HepG2 (cell line): ENCODE data around the gene ZFAND6. TPM values are rescaled to one million over a fixed set of nuclear protein-coding genes. Genes with fewer than 3 reads are reported as not detected.

ENCODE experiments used
- ATAC-seq: fragments of 200-7000 bp; cut with Tn5 transposase; 3 replicates; pipeline ENCODE4 v1.9.1; 2020; ENCODE audit warnings: mild to moderate bottlenecking, moderate library complexity
- BruUV-seq: library from RNA; stranded (reverse); fragments of 400-500 nt; replicated peaks from 2 replicates; lab custom pipeline; 2021; lab: Mats Ljungman, UMichigan
- CTCF ChIA-PET: fragments of 300-600 bp; formaldehyde crosslinking; extraction: SDS; loops from one replicate; lab custom pipeline; 2021; ENCODE audit warnings: low total read pairs, inconsistent platforms, low intra/inter-chr PET ratio; lab: Yijun Ruan, JAX
- POLR2A ChIA-PET: fragments of 350-600 bp; sonication (Branson Sonifier 250); formaldehyde crosslinking; loops from one replicate; lab custom pipeline; 2020; ENCODE audit warnings: antibody characterized with exemption, inconsistent platforms; lab: Yijun Ruan, JAX
- DNase-seq: peaks from one replicate; pipeline ENCODE4 v3.0.0-alpha.2; 2015; ENCODE audit warnings: low spot score
- FAIRE-seq: peaks from 3 replicates; lab custom pipeline; 2011; peaks lifted over from hg19 to GRCh38; lab: Jason Lieb, UNC
- H2AFZ ChIP-seq: one replicate; pipeline ENCODE4 v1.6.1; 2011; ENCODE audit warnings: low read length, inconsistent platforms
- H3K27ac ChIP-seq: fragments of 300-600 bp; 3 replicates; pipeline ENCODE4 v1.8.0; 2011; ENCODE audit warnings: mixed run types, mild to moderate bottlenecking, mixed read lengths, low read length, inconsistent platforms; ENCODE audit not compliant: insufficient read depth; ENCODE audit errors: extremely low read length
- H3K27me3 ChIP-seq, 2 experiments: fragments of 200-600 bp in 1 of 2; 2 replicates in 1 of 2; 3 replicates in 1 of 2; pipeline versions ENCODE4 v1.6.0 to v1.8.0; 2011; ENCODE audit warnings: low read length in 2 of 2, mild to moderate bottlenecking in 2 of 2, moderate library complexity in 2 of 2, inconsistent platforms in 1 of 2; ENCODE audit not compliant: insufficient read depth in 2 of 2, control insufficient read depth in 1 of 2
- H3K36me3 ChIP-seq, 2 experiments: fragments of 200-600 bp in 1 of 2; replicated peaks in 1 of 2; 2 replicates in 1 of 2; 3 replicates in 1 of 2; pipeline versions ENCODE4 v1.5.1 to v1.8.0; 2011; ENCODE audit warnings: low read length in 2 of 2, inconsistent platforms in 1 of 2; ENCODE audit not compliant: insufficient read depth in 2 of 2, control insufficient read depth in 1 of 2
- H3K4me1 ChIP-seq: 2 replicates; pipeline ENCODE4 v1.5.1; 2012; ENCODE audit warnings: low read length, inconsistent platforms; ENCODE audit not compliant: insufficient read depth
- H3K4me2 ChIP-seq: 2 replicates; pipeline ENCODE4 v1.6.0; 2011; ENCODE audit warnings: low read depth, low read length, inconsistent platforms
- H3K4me3 ChIP-seq, 3 experiments: fragments of 200-600 bp in 1 of 3; sonication (generic), shearing (Covaris generic) in 1 of 3; replicated peaks in 1 of 3; 2 replicates each; pipeline ENCODE4 v1.5.1; 2011 to 2016; ENCODE audit warnings: low read length in 3 of 3, inconsistent platforms in 2 of 3, low read depth in 2 of 3, mild to moderate bottlenecking in 2 of 3, control low read depth in 1 of 3, mixed read lengths in 1 of 3; ENCODE audit not compliant: insufficient read depth in 1 of 3
- H3K79me2 ChIP-seq: one replicate; pipeline ENCODE4 v1.6.1; 2011; ENCODE audit warnings: low read length, inconsistent platforms; ENCODE audit not compliant: insufficient read depth
- H3K9ac ChIP-seq: 2 replicates; pipeline ENCODE4 v1.6.0; 2011; ENCODE audit warnings: mild to moderate bottlenecking, low read depth, low read length, inconsistent platforms; ENCODE audit not compliant: insufficient read depth
- H3K9me3 ChIP-seq: 2 replicates; pipeline ENCODE4 v1.5.1; 2012; ENCODE audit warnings: mild to moderate bottlenecking, low read length
- H4K20me1 ChIP-seq: 2 replicates; pipeline ENCODE4 v1.6.0; 2011; ENCODE audit warnings: inconsistent platforms, mild to moderate bottlenecking, low read length, moderate library complexity; ENCODE audit not compliant: insufficient read depth
- CBX5 ChIP-seq: sonication (generic); formaldehyde crosslinking; IDR thresholded peaks from 2 replicates; pipeline ENCODE4 v1.4.0; 2020; ENCODE audit warnings: missing genetic modification reagents, borderline replicate concordance
- CTCF ChIP-seq: sonication (generic); formaldehyde crosslinking; IDR thresholded peaks from 2 replicates; pipeline ENCODE4 v1.5.0; 2020; ENCODE audit warnings: mild to moderate bottlenecking, missing genetic modification reagents, moderate library complexity
- KDM6A ChIP-seq: IDR thresholded peaks from 2 replicates; pipeline ENCODE4 v1.6.1; 2016; ENCODE audit warnings: low read depth
- NKX3-1 ChIP-seq: sonication (generic); formaldehyde crosslinking; IDR thresholded peaks from 2 replicates; pipeline ENCODE4 v1.5.0; 2020; ENCODE audit warnings: missing genetic modification reagents
- RFXANK ChIP-seq: IDR thresholded peaks from 2 replicates; pipeline ENCODE4 v1.6.1; 2016
- SETDB1 ChIP-seq: sonication (generic); formaldehyde crosslinking; IDR thresholded peaks from 2 replicates; pipeline ENCODE4 v1.5.1; 2020; ENCODE audit warnings: missing genetic modification reagents, mild to moderate bottlenecking, borderline replicate concordance
- TBX3 ChIP-seq: fragments of 450-650 bp; IDR thresholded peaks from 2 replicates; pipeline ENCODE4 v1.6.1; 2017; ENCODE audit warnings: antibody characterized with exemption, mild to moderate bottlenecking, inconsistent platforms, borderline replicate concordance
- ZNF564 ChIP-seq: sonication (generic); formaldehyde crosslinking; IDR thresholded peaks from 2 replicates; pipeline ENCODE4 v1.8.1; 2023; ENCODE audit warnings: mild to moderate bottlenecking, missing genetic modification reagents
- WGBS: methylation state at CpG from one replicate; pipeline ENCODE4 v1.1.6; 2017; ENCODE audit warnings: low lambda C conversion rate; 5-methylcytosine and 5-hydroxymethylcytosine counted together
- in situ Hi-C: cut with HindIII; loops from 2 replicates; pipeline ENCODE4 v1.10.0; 2017; ENCODE audit warnings: low pct_unique_long_range_greater_than_20kb; ENCODE audit not compliant: extremely low pct_ligation_motif_present
- intact Hi-C: fragments of 100-400 bp; cut with micrococcal nuclease; formaldehyde crosslinking; loops from one replicate; pipeline ENCODE4 v1.10.0; 2022; ENCODE audit not compliant: unreplicated experiment
- polyA plus RNA-seq, 8 experiments: library from polyadenylated mRNA; depleted of rRNA in 3 of 8; stranded (reverse) in 7 of 8; unstranded in 1 of 8; fragments of >200 nt; fragmentation: Illumina TruSeq in 4 of 8; extraction: Trizol in 4 of 8; gene quantifications; 2 replicates each; pipeline versions ENCODE4 v1.2.1 to v1.2.3, GENCODE V29; 2011 to 2016; ENCODE audit warnings: low read depth in 4 of 8, missing spikeins in 1 of 8, mixed read lengths in 1 of 8; ENCODE audit not compliant: insufficient read depth in 1 of 8
- total RNA-seq, 5 experiments: library from RNA; depleted of rRNA; stranded (reverse); fragments of >200 nt; fragmentation: Illumina TruSeq; extraction: Trizol; gene quantifications; 2 replicates each; pipeline ENCODE4 v1.2.3, GENCODE V29; 2016; ENCODE audit warnings: low read depth in 1 of 5
- TF ChIP-seq, protein P1 (sequence below): sonication (generic); formaldehyde crosslinking; IDR thresholded peaks from 2 replicates; pipeline ENCODE4 v1.4.0; 2020; ENCODE audit warnings: missing genetic modification reagents
- TF ChIP-seq, protein P2 (sequence below): IDR thresholded peaks from 2 replicates; pipeline ENCODE4 v1.6.1; 2016
- TF ChIP-seq, protein P3 (sequence below): sonication (generic); formaldehyde crosslinking; conservative IDR thresholded peaks from 2 replicates; pipeline ENCODE4 v1.4.0; 2020; ENCODE audit warnings: missing genetic modification reagents

The ZFAND6 gene
- total and polyA plus RNA-seq, 2 of the 13 experiments (the other 11 are each of a cell fraction or from before 2014, with no cell fraction given) = 84.2 to 115 TPM

DNA sequence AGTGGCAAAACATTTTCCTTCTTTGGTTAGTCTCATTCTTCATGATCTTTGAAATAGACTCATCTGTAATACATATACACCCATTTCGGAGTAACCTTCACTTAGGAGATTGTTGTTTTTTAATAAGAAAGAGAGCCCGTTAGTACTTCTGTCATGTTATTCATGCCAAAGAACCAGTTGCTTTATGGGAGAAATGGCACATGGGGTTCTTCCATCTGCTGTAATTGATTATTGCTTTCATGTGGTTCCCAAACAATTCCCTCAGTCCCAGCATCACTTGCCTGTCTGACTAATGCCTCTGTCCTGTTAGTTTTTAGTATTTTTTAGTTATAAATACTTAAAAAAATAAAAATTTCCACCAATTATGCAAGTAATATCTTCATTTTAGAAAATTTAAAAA lies 59.5 kb downstream of the ZFAND6 start (continued):
- TF ChIP-seq CTCF (no peak), ZNF564 (CRISPR knock-in tag) (no peak), TBX3 (no peak), KDM6A (CRISPR knock-in tag) (no peak), NKX3-1 (CRISPR knock-in tag) (no peak)

- TF ChIP-seq CBX5 (CRISPR knock-in tag) = no peak
- TF ChIP-seq, protein P1, sequence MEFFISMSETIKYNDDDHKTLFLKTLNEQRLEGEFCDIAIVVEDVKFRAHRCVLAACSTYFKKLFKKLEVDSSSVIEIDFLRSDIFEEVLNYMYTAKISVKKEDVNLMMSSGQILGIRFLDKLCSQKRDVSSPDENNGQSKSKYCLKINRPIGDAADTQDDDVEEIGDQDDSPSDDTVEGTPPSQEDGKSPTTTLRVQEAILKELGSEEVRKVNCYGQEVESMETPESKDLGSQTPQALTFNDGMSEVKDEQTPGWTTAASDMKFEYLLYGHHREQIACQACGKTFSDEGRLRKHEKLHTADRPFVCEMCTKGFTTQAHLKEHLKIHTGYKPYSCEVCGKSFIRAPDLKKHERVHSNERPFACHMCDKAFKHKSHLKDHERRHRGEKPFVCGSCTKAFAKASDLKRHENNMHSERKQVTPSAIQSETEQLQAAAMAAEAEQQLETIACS (CRISPR knock-in tag) = no peak
- TF ChIP-seq SETDB1 (CRISPR knock-in tag) = no peak
- TF ChIP-seq RFXANK = no peak
- TF ChIP-seq, protein P2, sequence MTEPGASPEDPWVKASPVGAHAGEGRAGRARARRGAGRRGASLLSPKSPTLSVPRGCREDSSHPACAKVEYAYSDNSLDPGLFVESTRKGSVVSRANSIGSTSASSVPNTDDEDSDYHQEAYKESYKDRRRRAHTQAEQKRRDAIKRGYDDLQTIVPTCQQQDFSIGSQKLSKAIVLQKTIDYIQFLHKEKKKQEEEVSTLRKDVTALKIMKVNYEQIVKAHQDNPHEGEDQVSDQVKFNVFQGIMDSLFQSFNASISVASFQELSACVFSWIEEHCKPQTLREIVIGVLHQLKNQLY (CRISPR knock-in tag) = no peak
- TF ChIP-seq, protein P3, sequence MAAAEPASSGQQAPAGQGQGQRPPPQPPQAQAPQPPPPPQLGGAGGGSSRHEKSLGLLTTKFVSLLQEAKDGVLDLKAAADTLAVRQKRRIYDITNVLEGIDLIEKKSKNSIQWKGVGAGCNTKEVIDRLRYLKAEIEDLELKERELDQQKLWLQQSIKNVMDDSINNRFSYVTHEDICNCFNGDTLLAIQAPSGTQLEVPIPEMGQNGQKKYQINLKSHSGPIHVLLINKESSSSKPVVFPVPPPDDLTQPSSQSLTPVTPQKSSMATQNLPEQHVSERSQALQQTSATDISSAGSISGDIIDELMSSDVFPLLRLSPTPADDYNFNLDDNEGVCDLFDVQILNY = no peak
- H3K9ac ChIP-seq = no peak overlapping the region
- 100% methylated on average over 1 of the region's 1 CpG for WGBS
- H3K36me3 ChIP-seq = peaks cover 5 to 27% of the 10 kb centered on the region in 2 experiments
- intact Hi-C loops = no loop called here
- no peak for ATAC-seq
- no peak for FAIRE-seq
- H3K4me1 ChIP-seq = no peaks in the 10 kb centered on the region
- no peak overlapping the region for H3K4me3 ChIP-seq
- ChIA-PET CTCF (no interaction called here), POLR2A (no interaction called here)
- no TSS peak for BruUV-seq
- no peak overlapping the region for H3K4me2 ChIP-seq
- H2AFZ ChIP-seq = no peak overlapping the region
- no peak for DNase-seq
- in situ Hi-C loops = no loop called here
- no peaks in the 10 kb centered on the region for H3K27me3 ChIP-seq
- H3K9me3 ChIP-seq = no peaks in the 10 kb centered on the region
- peaks cover 17% of the 10 kb centered on the region for H3K79me2 ChIP-seq
- H3K27ac ChIP-seq = no peak overlapping the region
- peaks cover 9% of the 10 kb centered on the region for H4K20me1 ChIP-seq
These were observed 61.2 kb downstream of the ZFAND6 start for GRCh38 chr15:80120636-80121035.
